HepG2 (cell line): ENCODE data around the gene RMI1. TPM values are rescaled to one million over a fixed set of nuclear protein-coding genes. Genes with fewer than 3 reads are reported as not detected.
A peak's percentile ranks its signal among the peaks of the same experiment; 100 is the strongest.

Experiments used
- ARID5B ChIP-seq: IDR thresholded peaks from 2 replicates; pipeline ENCODE4 v1.4.0; 2020; ENCODE audit warnings: mild to moderate bottlenecking, missing genetic modification reagents
- ARNTL ChIP-seq: sonication (generic); formaldehyde crosslinking; IDR thresholded peaks from 2 replicates; pipeline ENCODE4 v1.4.0; 2020; ENCODE audit warnings: mild to moderate bottlenecking, missing genetic modification reagents
- ATF7 ChIP-seq, 2 experiments: fragments of 450-650 bp in 1 of 2; sonication (generic) in 1 of 2; formaldehyde crosslinking in 1 of 2; IDR thresholded peaks; 2 replicates each; pipeline versions ENCODE4 v1.4.0 to v1.6.1; 2016 to 2020; ENCODE audit warnings: antibody characterized with exemption in 1 of 2, mild to moderate bottlenecking in 1 of 2, missing genetic modification reagents in 1 of 2
- ESRRA ChIP-seq: sonication (generic); formaldehyde crosslinking; IDR thresholded peaks from 2 replicates; pipeline ENCODE4 v1.5.1; 2020; ENCODE audit warnings: mild to moderate bottlenecking, low read depth, missing genetic modification reagents
- ETS1 ChIP-seq: sonication (generic); formaldehyde crosslinking; IDR thresholded peaks from 2 replicates; pipeline ENCODE4 v1.4.0; 2020; ENCODE audit warnings: missing genetic modification reagents
- FOXA3 ChIP-seq: IDR thresholded peaks from 2 replicates; pipeline ENCODE4 v1.6.1; 2016; ENCODE audit warnings: missing genetic modification reagents, missing compliant biosample characterization
- FOXC1 ChIP-seq: sonication (generic); formaldehyde crosslinking; IDR thresholded peaks from 2 replicates; pipeline ENCODE4 v1.8.0; 2022; ENCODE audit warnings: mild to moderate bottlenecking, missing genetic modification reagents, borderline replicate concordance
- FOXO1 ChIP-seq: sonication (generic); formaldehyde crosslinking; IDR thresholded peaks from 2 replicates; pipeline ENCODE4 v1.4.0; 2020; ENCODE audit warnings: missing genetic modification reagents
- GABPB1 ChIP-seq: IDR thresholded peaks from 2 replicates; pipeline ENCODE4 v1.6.1; 2016; ENCODE audit warnings: mild to moderate bottlenecking, missing genetic modification reagents, moderate library complexity, missing compliant biosample characterization
- HNRNPK ChIP-seq: fragments of 200-400 bp; formaldehyde crosslinking; IDR thresholded peaks from 2 replicates; pipeline ENCODE4 v1.6.1; 2018; ENCODE audit warnings: low read length, low read depth, moderate library complexity, mild to moderate bottlenecking; ENCODE audit not compliant: poor library complexity, severe bottlenecking
- JARID2 ChIP-seq: sonication (generic); formaldehyde crosslinking; IDR thresholded peaks from 2 replicates; pipeline ENCODE4 v1.8.1; 2023; ENCODE audit warnings: missing genetic modification reagents, inconsistent platforms; ENCODE audit not compliant: insufficient replicate concordance
- NFE2 ChIP-seq: sonication (generic); formaldehyde crosslinking; IDR thresholded peaks from 2 replicates; pipeline ENCODE4 v1.4.0; 2020; ENCODE audit warnings: missing genetic modification reagents
- NFE2L2 ChIP-seq: fragments of 150-350 bp; IDR thresholded peaks from 2 replicates; pipeline ENCODE4 v1.6.1; 2014; ENCODE audit warnings: low read length
- NR2C2 ChIP-seq: sonication (generic); formaldehyde crosslinking; IDR thresholded peaks from 2 replicates; pipeline ENCODE4 v1.4.0; 2020; ENCODE audit warnings: missing genetic modification reagents, mild to moderate bottlenecking, moderate library complexity, borderline replicate concordance
- RAD21 ChIP-seq: fragments of 450-650 bp; formaldehyde crosslinking; IDR thresholded peaks from 2 replicates; pipeline ENCODE4 v1.5.0; 2020; ENCODE audit warnings: mild to moderate bottlenecking
- SNRNP70 ChIP-seq: fragments of 200-400 bp; formaldehyde crosslinking; IDR thresholded peaks from 2 replicates; pipeline ENCODE4 v1.6.1; 2017; ENCODE audit warnings: mild to moderate bottlenecking, low read depth, low read length, moderate library complexity
- ZNF136 ChIP-seq: sonication (generic); formaldehyde crosslinking; IDR thresholded peaks from 2 replicates; pipeline ENCODE4 v1.8.1; 2022; ENCODE audit warnings: low read depth, mild to moderate bottlenecking, moderate library complexity, missing genetic modification reagents
- ZNF317 ChIP-seq: sonication (generic); formaldehyde crosslinking; IDR thresholded peaks from 2 replicates; pipeline ENCODE4 v1.5.0; 2020; ENCODE audit warnings: mild to moderate bottlenecking, missing genetic modification reagents
- ZNF33A ChIP-seq: sonication (generic); formaldehyde crosslinking; IDR thresholded peaks from 2 replicates; pipeline ENCODE4 v1.5.1; 2020; ENCODE audit warnings: missing genetic modification reagents, mild to moderate bottlenecking, moderate library complexity, borderline replicate concordance
- ZNF33B ChIP-seq: sonication (generic); formaldehyde crosslinking; IDR thresholded peaks from 2 replicates; pipeline ENCODE4 v1.5.1; 2020; ENCODE audit warnings: mild to moderate bottlenecking, missing genetic modification reagents
- ZNF446 ChIP-seq: sonication (generic); formaldehyde crosslinking; IDR thresholded peaks from 2 replicates; pipeline ENCODE4 v1.5.0; 2020; ENCODE audit warnings: mild to moderate bottlenecking, missing genetic modification reagents
- ZNF510 ChIP-seq: sonication (generic); formaldehyde crosslinking; IDR thresholded peaks from 2 replicates; pipeline ENCODE4 v1.4.0; 2020; ENCODE audit warnings: low read depth, mild to moderate bottlenecking, missing genetic modification reagents
- ZNF549 ChIP-seq: sonication (generic); formaldehyde crosslinking; IDR thresholded peaks from 2 replicates; pipeline ENCODE4 v1.5.0; 2020; ENCODE audit warnings: missing genetic modification reagents
- ZNF616 ChIP-seq: sonication (generic); formaldehyde crosslinking; IDR thresholded peaks from 2 replicates; pipeline ENCODE4 v1.5.0; 2020; ENCODE audit warnings: low read depth, mild to moderate bottlenecking, missing genetic modification reagents
- ZNF713 ChIP-seq: sonication (generic); formaldehyde crosslinking; IDR thresholded peaks from 2 replicates; pipeline ENCODE4 v1.4.0; 2020; ENCODE audit warnings: mild to moderate bottlenecking, missing genetic modification reagents
- polyA plus RNA-seq, 8 experiments: library from polyadenylated mRNA; depleted of rRNA in 3 of 8; stranded (reverse) in 7 of 8; unstranded in 1 of 8; fragments of >200 nt; fragmentation: Illumina TruSeq in 4 of 8; extraction: Trizol in 4 of 8; gene quantifications; 2 replicates each; pipeline versions ENCODE4 v1.2.1 to v1.2.3, GENCODE V29; 2011 to 2016; ENCODE audit warnings: low read depth in 4 of 8, missing spikeins in 1 of 8, mixed read lengths in 1 of 8; ENCODE audit not compliant: insufficient read depth in 1 of 8
- total RNA-seq, 5 experiments: library from RNA; depleted of rRNA; stranded (reverse); fragments of >200 nt; fragmentation: Illumina TruSeq; extraction: Trizol; gene quantifications; 2 replicates each; pipeline ENCODE4 v1.2.3, GENCODE V29; 2016; ENCODE audit warnings: low read depth in 1 of 5

Gene RMI1
- total and polyA plus RNA-seq, 2 of the 13 experiments (the other 11 are each of a cell fraction or from before 2014, with no cell fraction given), result 0.54 to 3.7 TPM

- TF ChIP-seq NR2C2 (no peak), HNRNPK (no peak), ARID5B (CRISPR knock-in tag) (no peak), JARID2 (no peak), ZNF713 (CRISPR knock-in tag) (no peak), NFE2 (CRISPR knock-in tag) (no peak), GABPB1 (CRISPR knock-in tag) (no peak), FOXA3 (no peak), ESRRA (0 out of 2 replicates have a peak, but pooled peaks have one; percentile 1), FOXO1 (CRISPR knock-in tag) (no peak), NFE2L2 (no peak), SNRNP70 (no peak), ARNTL (CRISPR knock-in tag) (no peak), RAD21 (CRISPR knock-in tag) (no peak), ZNF33A (CRISPR knock-in tag) (0 out of 2 replicates have a peak, but pooled peaks have one; percentile 22), ZNF446 (CRISPR knock-in tag) (0 out of 2 replicates have a peak, but pooled peaks have one; percentile 17), ZNF510 (CRISPR knock-in tag) (0 out of 2 replicates have a peak, but pooled peaks have one; percentile 17), ZNF549 (CRISPR knock-in tag) (no peak), ZNF136 (no peak), FOXC1 (CRISPR knock-in tag) (no peak), ZNF616 (CRISPR knock-in tag) (peak; percentile 5; the same call in 1 of the 2 replicates), ZNF33B (CRISPR knock-in tag) (no peak), ETS1 (no peak), ZNF317 (CRISPR knock-in tag) (0 out of 2 replicates have a peak, but pooled peaks have one; percentile 15), ATF7 (IDR thresholded peaks at IDR 0.05) (no peak), ATF7 (CRISPR knock-in tag; IDR thresholded peaks at IDR 0.05) (no peak)
Measured at GRCh38 chr9:83981126-83981871, 694 bp downstream of the RMI1 start (continued).
